Heart right ventricle (tissue), 16 donors: ENCODE data around the gene HSD17B8. TPM values are rescaled to one million over a fixed set of nuclear protein-coding genes. Genes with fewer than 3 reads are reported as not detected.

Experiments
- ATAC-seq, 8 donors: fragments of 200-7000 bp; cut with Tn5 transposase; one replicate each; pipeline ENCODE4 v1.9.1; 2020; ENCODE audit warnings: mild to moderate bottlenecking in 8 of 8, moderate library complexity in 8 of 8, moderate number of reproducible peaks in 1 of 8
- DNase-seq, 2 donors: peaks; one replicate each; pipeline ENCODE4 v3.0.0-alpha.2; 2020
- H3K27ac ChIP-seq, 10 donors: fragments of 200-600 bp; sonication (generic) in 2 of 10; one replicate each; pipeline versions ENCODE4 v1.5.0 to v1.8.0; 2020 to 2022; ENCODE audit warnings: mild to moderate bottlenecking in 3 of 10
- H3K27me3 ChIP-seq, 7 donors: fragments of 200-600 bp; one replicate each; pipeline ENCODE4 v1.8.0; 2021 to 2022; ENCODE audit warnings: mild to moderate bottlenecking in 2 of 7
- H3K36me3 ChIP-seq, 9 donors: fragments of 200-600 bp; sonication (generic) in 1 of 9; one replicate each; pipeline versions ENCODE4 v1.5.0 to v1.8.0; 2020 to 2022; ENCODE audit warnings: mild to moderate bottlenecking in 2 of 9
- H3K4me1 ChIP-seq, 9 donors: fragments of 200-600 bp; sonication (generic) in 1 of 9; one replicate each; pipeline versions ENCODE4 v1.5.0 to v1.8.0; 2020 to 2022; ENCODE audit warnings: mild to moderate bottlenecking in 4 of 9
- H3K4me3 ChIP-seq, 10 donors: fragments of 200-600 bp; sonication (generic) in 2 of 10; one replicate each; pipeline versions ENCODE4 v1.5.0 to v1.8.0; 2020 to 2022; ENCODE audit warnings: mild to moderate bottlenecking in 7 of 10, moderate library complexity in 2 of 10
- H3K9me3 ChIP-seq, 11 donors: fragments of 200-600 bp in 10 of 11; sonication (generic) in 2 of 11; one replicate each; pipeline versions ENCODE4 v1.5.0 to v1.8.0; 2013 to 2022; ENCODE audit warnings: mild to moderate bottlenecking in 2 of 11, control low read depth in 1 of 11, moderate library complexity in 1 of 11
- WGBS, 2 donors: extraction: QIAGEN DNeasy Blood & Tissue Kit; methylation state at CpG; one replicate each; pipeline ENCODE4 v1.1.7; 2013; ENCODE audit warnings: inconsistent platforms in 1 of 2; 5-methylcytosine and 5-hydroxymethylcytosine counted together
- intact Hi-C, 10 donors: fragments of 100-400 bp; cut with DNase I; formaldehyde crosslinking; loops; one replicate each; pipeline versions ENCODE4 v1.11.1 to v1.14.2; 2022
- polyA plus RNA-seq, 2 donors: library from polyadenylated mRNA; stranded (reverse); fragments of 200-250 nt; gene quantifications; one replicate each; pipeline ENCODE4 v1.2.3, GENCODE V29; 2013
- total RNA-seq, 10 donors: library from RNA; stranded (reverse); fragmentation: NEBNext Ultra II Directional in 3 of 10; extraction: Animal tissue kit (Norgen Biotek cat#: 25700) in 3 of 10; gene quantifications; one replicate each; pipeline versions ENCODE4 v1.2.1 to v1.2.4, GENCODE V29; 2021 to 2023
- TF ChIP-seq, protein P1 (sequence below), 9 donors: fragments of 200-600 bp; sonication (generic) in 2 of 9; IDR thresholded peaks; one replicate each; pipeline versions ENCODE4 v1.5.0 to v1.8.0; 2021 to 2022; ENCODE audit warnings: antibody characterized with exemption in 9 of 9, mild to moderate bottlenecking in 5 of 9, moderate library complexity in 1 of 9
- donor health status: Arrhythmogenic right ventricular cardiomyopathy.
- donor health status: ischemic (EF 13 %, LVEDD 7.1; RV severe dilation, severe dysfunction).
- donor health status: healthy with polysubstance abuse.
- donor health status: DM: no; HTN: yes; CAD: no.
- donor health status: DM: no; HTN: no; CAD: no.
- donor health status: ischemic (EF 25% LVEDD 6.9; RV normal size, moderate dysfunction).
- donor health status: ischemic (EF 25% LVEDD 5.7; RV mildly dilated, moderate dysfunction).
- donor health status: healthy.
- donor health status: DM: yes; HTN: yes; CAD: no.
- donor health status: Ischemic cardiomyopathy.
- donor health status: ischemic (EF 35%, LVEDD 5.7; RV mildly dilated, moderate dysfunction).
- donor health status: nonischemic (EF 11% LVEDD 7.7; RV severe dilation, severe dysfunction).
- donor health status: DM: yes; HTN: yes; CAD: no.
- donor health status: PGD.
- donor health status: ischemic (EF 29% LVEDD 5.4; RV normal size, mild dysfunction).
- donor health status: nonischemic (EF 23%, LVEDD 6.1; RV moderate dilation, normal function).

HSD17B8 gene
- total and polyA plus RNA-seq, 12 donors, result 7.4 to 25.5 (median 21.4) TPM

DNA sequence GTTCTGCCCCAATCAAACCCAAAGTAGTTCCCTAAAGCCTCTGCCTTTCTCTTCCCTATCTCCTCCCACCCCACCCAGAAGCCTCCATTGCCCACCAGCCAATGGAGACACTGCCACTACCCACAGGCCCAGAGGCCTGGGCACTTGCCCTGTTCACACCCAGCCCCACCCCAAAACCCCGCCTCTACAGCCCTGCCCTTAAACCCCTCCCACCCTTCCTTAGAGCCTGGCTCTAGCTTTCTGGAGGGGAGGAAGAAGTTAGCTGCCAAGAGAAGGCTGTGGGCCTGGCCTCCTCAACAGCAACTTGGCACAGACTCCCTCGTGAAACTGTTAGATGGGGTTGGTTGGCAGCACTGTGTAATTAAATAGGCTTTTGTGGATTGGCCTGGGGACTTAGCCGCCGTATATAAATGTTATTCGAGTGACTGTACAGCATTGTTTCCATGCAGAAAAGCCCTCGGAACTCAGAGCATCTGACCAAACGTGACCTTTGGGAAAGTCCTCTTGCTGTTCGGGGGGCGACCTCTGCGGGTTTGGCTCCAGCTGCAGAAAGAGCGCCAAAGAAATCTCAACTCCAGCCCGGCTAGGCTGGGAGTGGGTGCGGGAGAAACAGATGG lies 43.6 kb upstream of the HSD17B8 start:
- Histone ChIP-seq H3K4me1 (peaks cover 0 to 21% (median 7%) of the 10 kb centered on the region in 9 donors), H3K27me3 (no peaks in the 10 kb centered on the region), H3K36me3 (no peaks in the 10 kb centered on the region), H3K4me3 (peak overlapping the region in 3 of 10 donors; percentile 58 to 60 (median 59)), H3K9me3 (no peaks in the 10 kb centered on the region), H3K27ac (peak overlapping the region in 1 of 10 donors; percentile 45)
- intact Hi-C loops, result loop anchor here in 9 of 10 donors (1.0 to 5.0 kb wide), 6 partner anchors 36 to 88 kb away; no protein-coding TSS in a partner anchor
- WGBS, 2 donors, result 41 to 56% methylated on average over 13 of the region's 13 CpGs
- DNase-seq (peak in 1 of 2 donors; percentile 40), ATAC-seq (peak in 7 of 8 donors; percentile 16 to 52 (median 30))
- TF ChIP-seq, protein P1, sequence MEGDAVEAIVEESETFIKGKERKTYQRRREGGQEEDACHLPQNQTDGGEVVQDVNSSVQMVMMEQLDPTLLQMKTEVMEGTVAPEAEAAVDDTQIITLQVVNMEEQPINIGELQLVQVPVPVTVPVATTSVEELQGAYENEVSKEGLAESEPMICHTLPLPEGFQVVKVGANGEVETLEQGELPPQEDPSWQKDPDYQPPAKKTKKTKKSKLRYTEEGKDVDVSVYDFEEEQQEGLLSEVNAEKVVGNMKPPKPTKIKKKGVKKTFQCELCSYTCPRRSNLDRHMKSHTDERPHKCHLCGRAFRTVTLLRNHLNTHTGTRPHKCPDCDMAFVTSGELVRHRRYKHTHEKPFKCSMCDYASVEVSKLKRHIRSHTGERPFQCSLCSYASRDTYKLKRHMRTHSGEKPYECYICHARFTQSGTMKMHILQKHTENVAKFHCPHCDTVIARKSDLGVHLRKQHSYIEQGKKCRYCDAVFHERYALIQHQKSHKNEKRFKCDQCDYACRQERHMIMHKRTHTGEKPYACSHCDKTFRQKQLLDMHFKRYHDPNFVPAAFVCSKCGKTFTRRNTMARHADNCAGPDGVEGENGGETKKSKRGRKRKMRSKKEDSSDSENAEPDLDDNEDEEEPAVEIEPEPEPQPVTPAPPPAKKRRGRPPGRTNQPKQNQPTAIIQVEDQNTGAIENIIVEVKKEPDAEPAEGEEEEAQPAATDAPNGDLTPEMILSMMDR (IDR thresholded peaks at IDR 0.05), result no peak

DNA sequence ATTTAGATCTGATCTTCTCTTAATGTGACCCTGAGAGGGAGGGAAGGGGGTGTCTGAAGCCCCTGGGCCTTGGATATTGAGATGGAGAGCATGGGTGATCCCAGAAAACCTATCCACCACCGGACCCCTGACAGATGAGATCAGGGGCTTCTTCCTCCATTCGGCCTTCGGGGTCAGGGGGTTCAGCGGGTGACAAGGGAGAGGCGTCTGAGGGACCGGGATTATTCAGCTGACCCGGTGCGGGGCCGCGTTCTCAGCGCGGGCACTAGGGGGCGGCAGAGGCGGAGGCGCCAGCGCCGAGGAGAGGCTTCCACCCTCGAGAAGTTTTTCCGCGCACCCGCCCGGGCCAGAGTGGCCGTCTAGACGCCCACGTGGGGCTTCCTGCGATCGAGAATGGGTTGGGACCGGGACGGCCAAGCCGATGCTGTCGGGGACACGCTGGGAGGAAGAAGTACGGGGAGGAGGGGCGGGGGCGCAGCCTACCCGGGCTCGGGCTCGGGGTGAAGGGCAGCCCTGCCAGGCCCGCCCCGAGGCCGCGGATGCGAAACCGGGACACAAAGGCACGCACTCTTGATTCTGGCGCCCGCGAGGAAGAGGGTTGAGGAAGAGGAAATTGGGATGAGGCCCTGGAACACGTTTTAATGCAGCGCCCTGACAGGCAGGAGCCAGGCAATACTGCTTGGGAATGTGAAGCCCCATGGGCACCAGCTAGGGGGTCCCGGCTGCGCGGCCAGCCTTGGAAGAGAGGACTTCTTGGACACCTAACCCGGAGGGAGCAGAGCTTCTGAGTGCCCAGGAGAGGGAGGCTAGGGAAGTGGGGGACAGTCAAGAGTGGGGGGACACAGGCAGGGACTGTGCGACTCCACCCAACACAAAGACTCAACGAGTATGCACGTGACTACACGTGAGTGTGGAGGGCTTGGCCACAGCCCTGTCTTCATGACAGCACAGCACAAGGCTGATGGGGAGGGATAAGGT lies 42.8 kb upstream of the HSD17B8 start:
- H3K27me3 ChIP-seq, result no peaks in the 10 kb centered on the region
- intact Hi-C loops, result loop anchor here (1.0 to 5.0 kb wide), 6 partner anchors 36 to 87 kb away; no protein-coding TSS in a partner anchor
- peak overlapping the region in 7 of 10 donors; percentile 22 to 55 (median 44) for H3K27ac ChIP-seq
- 6% methylated on average over 58 of the region's 58 CpGs for WGBS, 2 donors
- ATAC-seq (peak; percentile 83 to 96 (median 91)), DNase-seq (peak; percentile 77 to 86)
- no peaks in the 10 kb centered on the region for H3K9me3 ChIP-seq
- H3K4me1 ChIP-seq, result peaks cover 0 to 21% (median 7%) of the 10 kb centered on the region in 9 donors
- H3K4me3 ChIP-seq, result peak overlapping the region; percentile 44 to 60 (median 55)
- TF ChIP-seq, protein P1 (IDR thresholded peaks at IDR 0.05), result peak; percentile 93 to 100 (median 95)
- no peaks in the 10 kb centered on the region for H3K36me3 ChIP-seq

DNA sequence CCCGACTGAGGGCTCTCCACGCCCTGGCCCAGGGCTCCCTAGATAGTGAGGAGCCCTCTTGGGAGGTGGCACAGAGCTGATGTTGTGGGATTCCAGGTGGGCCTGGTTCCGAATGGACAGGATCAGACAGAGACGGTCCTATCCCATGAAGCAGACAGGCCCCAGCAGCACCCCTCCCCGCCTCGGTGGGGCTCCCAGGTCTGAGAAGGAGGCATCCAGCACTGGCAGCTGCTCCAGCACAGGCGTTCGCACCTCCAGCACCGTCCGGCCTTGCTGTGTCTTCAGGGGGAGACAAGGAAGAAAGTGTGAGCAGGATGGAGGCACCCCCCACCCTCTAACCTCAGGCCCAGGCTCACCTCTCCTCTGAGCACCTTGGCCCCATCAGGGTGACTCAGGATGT lies 40.9 kb upstream of the HSD17B8 start:
- TF ChIP-seq, protein P1 (IDR thresholded peaks at IDR 0.05), result no peak
- no peak overlapping the region for H3K4me3 ChIP-seq
- ATAC-seq (no peak), DNase-seq (no peak)
- no peaks in the 10 kb centered on the region for H3K27me3 ChIP-seq
- no peaks in the 10 kb centered on the region for H3K36me3 ChIP-seq
- peaks cover 0 to 21% (median 7%) of the 10 kb centered on the region in 9 donors for H3K4me1 ChIP-seq
- H3K27ac ChIP-seq, result no peak overlapping the region
- intact Hi-C loops, result loop anchor here in 9 of 10 donors (2.0 to 5.0 kb wide), 3 partner anchors 34 to 85 kb away; no protein-coding TSS in a partner anchor
- no peaks in the 10 kb centered on the region for H3K9me3 ChIP-seq
- 88 to 92% methylated on average over 10 of the region's 10 CpGs for WGBS, 2 donors

DNA sequence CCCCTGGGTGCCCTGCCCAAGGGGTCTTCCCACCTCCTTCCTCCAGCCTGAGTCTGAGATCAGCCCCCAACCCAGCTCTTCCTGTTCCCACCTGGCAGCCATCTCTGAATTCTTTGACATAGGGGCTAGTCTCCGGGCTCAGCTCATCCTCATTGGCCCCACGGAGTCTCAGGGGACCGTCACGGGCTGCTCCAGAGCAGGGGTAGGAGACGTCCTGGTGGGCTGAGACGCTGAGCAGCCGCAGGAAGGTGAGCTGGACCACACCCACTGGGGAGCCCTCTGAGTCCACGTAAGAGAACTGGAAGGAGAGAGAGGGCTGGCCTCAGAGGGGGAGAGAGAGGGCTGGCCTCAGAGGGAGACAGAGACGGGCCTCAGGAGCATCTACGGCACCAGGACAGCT lies 40.3 kb upstream of the HSD17B8 start:
- Histone ChIP-seq H3K27ac (no peak overlapping the region), H3K9me3 (no peaks in the 10 kb centered on the region), H3K4me1 (peaks cover 0 to 21% (median 7%) of the 10 kb centered on the region in 9 donors), H3K27me3 (no peaks in the 10 kb centered on the region), H3K4me3 (no peak overlapping the region), H3K36me3 (no peaks in the 10 kb centered on the region)
- intact Hi-C loops, result loop anchor here in 8 of 10 donors (5.0 kb wide), 2 partner anchors 33 to 83 kb away; no protein-coding TSS in a partner anchor
- WGBS, 2 donors, result 61 to 62% methylated on average over 10 of the region's 10 CpGs
- TF ChIP-seq, protein P1 (IDR thresholded peaks at IDR 0.05), result no peak
- DNase-seq, result no peak
- ATAC-seq, result no peak
